GM19438 (cell line): ENCODE data around the gene ERICH6B.

Experiments
- ATAC-seq: cut with Tn5 transposase; IDR thresholded peaks from one replicate; pipeline ENCODE4 v1.9.1; 2021; ENCODE audit warnings: low read depth; ENCODE audit not compliant: unreplicated experiment

ERICH6B gene

GRCh38 chr13:45602183-45603170 is 13.1 kb downstream of the ERICH6B start:
- ATAC-seq: no peak

- ATAC-seq: no peak
Observed at GRCh38 chr13:45601680-45602079, 13.9 kb downstream of the ERICH6B start.

- no peak for ATAC-seq
Observed at GRCh38 chr13:45598597-45598996, 16.9 kb downstream of the ERICH6B start.

- no peak for ATAC-seq
Observed at GRCh38 chr13:45596800-45597475, 18.6 kb downstream of the ERICH6B start.

GRCh38 chr13:45595965-45596364 is 19.6 kb downstream of the ERICH6B start:
- ATAC-seq: no peak

- no peak for ATAC-seq
Observed at GRCh38 chr13:45594764-45595163, 20.8 kb downstream of the ERICH6B start.

- ATAC-seq: no peak
Observed at GRCh38 chr13:45594227-45594626, 21.3 kb downstream of the ERICH6B start.

GRCh38 chr13:45592758-45593157 is 22.8 kb downstream of the ERICH6B start:
- no peak for ATAC-seq

GRCh38 chr13:45590066-45590465 is 25.5 kb downstream of the ERICH6B start:
- no peak for ATAC-seq

- ATAC-seq: no peak
Observed at GRCh38 chr13:45587897-45588296, 27.6 kb downstream of the ERICH6B start.

- no peak for ATAC-seq
Observed at GRCh38 chr13:45584816-45585215, 30.7 kb downstream of the ERICH6B start.

GRCh38 chr13:45582408-45583076 is 33.0 kb downstream of the ERICH6B start:
- no peak for ATAC-seq

GRCh38 chr13:45576466-45576865 is 39.1 kb downstream of the ERICH6B start:
- ATAC-seq: no peak

- ATAC-seq: no peak
Observed at GRCh38 chr13:45575830-45576180, 39.7 kb downstream of the ERICH6B start.

- no peak for ATAC-seq
Observed at GRCh38 chr13:45575146-45575829, 40.3 kb downstream of the ERICH6B start.

GRCh38 chr13:45565331-45565730 is 50.2 kb downstream of the ERICH6B start:
- ATAC-seq: no peak

- ATAC-seq: no peak
Observed at GRCh38 chr13:45564133-45564776, 51.3 kb downstream of the ERICH6B start.

GRCh38 chr13:45554604-45555109 is 60.9 kb downstream of the ERICH6B start:
- no peak for ATAC-seq

- no peak for ATAC-seq
Observed at GRCh38 chr13:45548281-45548680, 67.3 kb downstream of the ERICH6B start.

- ATAC-seq: no peak
Observed at GRCh38 chr13:45546410-45546765, 69.2 kb downstream of the ERICH6B start.
